H1 (cell line): ENCODE data around the gene SRSF3. TPM values are rescaled to one million over a fixed set of nuclear protein-coding genes. Genes with fewer than 3 reads are reported as not detected.

Experiments
- CHD7 ChIP-seq: fragments of 300-600 bp; sonication (generic); IDR thresholded peaks from 2 replicates; pipeline ENCODE4 v1.7.1; 2012; ENCODE audit warnings: low read length, moderate library complexity, mild to moderate bottlenecking, inconsistent platforms; ENCODE audit not compliant: insufficient replicate concordance
- CTBP2 ChIP-seq: IDR thresholded peaks from 2 replicates; pipeline ENCODE4 v1.7.0; 2011; ENCODE audit warnings: borderline replicate concordance, mild to moderate bottlenecking, moderate library complexity, mixed read lengths, low read length; ENCODE audit not compliant: insufficient read depth, insufficient read length
- FOSL1 ChIP-seq: IDR thresholded peaks from 2 replicates; pipeline ENCODE4 v1.6.1; 2011; ENCODE audit warnings: mild to moderate bottlenecking, low read depth, low read length, moderate library complexity; ENCODE audit not compliant: insufficient read depth
- GTF2F1 ChIP-seq: IDR thresholded peaks from 2 replicates; pipeline ENCODE4 v1.6.1; 2012; ENCODE audit warnings: low read depth, low read length, improper control_type of control experiment, borderline replicate concordance
- POLR2AphosphoS5 ChIP-seq: IDR thresholded peaks from 2 replicates; pipeline ENCODE4 v1.6.1; 2011; ENCODE audit warnings: low read depth, low read length
- ZNF274 ChIP-seq: IDR thresholded peaks from 2 replicates; pipeline ENCODE4 v1.7.0; 2012; ENCODE audit warnings: low read length, borderline replicate concordance; ENCODE audit errors: extremely low read depth
- polyA plus RNA-seq, 7 experiments: library from polyadenylated mRNA; depleted of rRNA in 3 of 7; stranded (reverse) in 5 of 7; unstranded in 2 of 7; fragments of >200 nt in 5 of 7; fragments of 200-250 nt in 2 of 7; gene quantifications; 1 replicate in 5 of 7; 2 replicates in 1 of 7; 4 replicates in 1 of 7; pipeline versions ENCODE4 v1.2.1 to v1.2.3, GENCODE V29; 2011 to 2013; ENCODE audit warnings: missing spikeins in 2 of 7, mixed read lengths in 2 of 7
- total RNA-seq: library from RNA; stranded (reverse); fragmentation: NEBNext Ultra II Directional; extraction: Animal tissue kit (Norgen Biotek cat#: 25700); gene quantifications from 2 replicates; pipeline ENCODE4 v1.2.1, GENCODE V29; 2021

SRSF3 gene
- total and polyA plus RNA-seq, 2 of the 8 experiments (the other 6 are each of a cell fraction or from before 2014, with no cell fraction given) = 471 to 689 TPM

GRCh38 chr6:36607683-36608386 lies 13.7 kb downstream of the SRSF3 start (continued):
- TF ChIP-seq CHD7 (no peak), POLR2AphosphoS5 (peak; percentile 77), ZNF274 (no peak), FOSL1 (no peak), GTF2F1 (no peak), CTBP2 (no peak)
